GM12878 (cell line): ENCODE results near the gene ATXN7L3B. TPM values are rescaled to one million over a fixed set of nuclear protein-coding genes. Genes with fewer than 3 reads are reported as not detected.

Experiments used
- ASH2L ChIP-seq: fragments of 300-600, 200-600 bp; sonication (generic); IDR thresholded peaks from 2 replicates; pipeline ENCODE4 v1.6.1; 2017; ENCODE audit warnings: low read depth, mild to moderate bottlenecking, borderline replicate concordance
- BMI1 ChIP-seq: fragments of 450-650 bp; IDR thresholded peaks from 2 replicates; pipeline ENCODE4 v1.6.1; 2016; ENCODE audit warnings: mild to moderate bottlenecking, moderate library complexity, borderline replicate concordance
- CHD1 ChIP-seq: IDR thresholded peaks from 2 replicates; pipeline ENCODE4 v1.6.1; 2012; ENCODE audit warnings: low read depth, low read length, improper control_type of control experiment
- CHD2 ChIP-seq: IDR thresholded peaks from 2 replicates; pipeline ENCODE4 v1.6.1; 2011; ENCODE audit warnings: low read depth, low read length, improper control_type of control experiment, borderline replicate concordance
- ETV6 ChIP-seq, 2 experiments: fragments of 450-650 bp in 1 of 2; IDR thresholded peaks in 1 of 2; conservative IDR thresholded peaks in 1 of 2; 2 replicates each; pipeline ENCODE4 v1.6.1; 2014; ENCODE audit warnings: antibody characterized with exemption in 1 of 2, borderline replicate concordance in 1 of 2, low read depth in 1 of 2, mild to moderate bottlenecking in 1 of 2, moderate library complexity in 1 of 2
- FOXK2 ChIP-seq: fragments of 450-650 bp; IDR thresholded peaks from 2 replicates; pipeline ENCODE4 v1.6.1; 2017; ENCODE audit warnings: mild to moderate bottlenecking, moderate library complexity
- HDAC6 ChIP-seq: fragments of 200-600 bp; sonication (generic); IDR thresholded peaks from one replicate; pipeline ENCODE4 v1.8.0; 2017; ENCODE audit warnings: antibody characterized with exemption; ENCODE audit not compliant: unreplicated experiment
- MXI1 ChIP-seq: fragments of 150-350 bp; IDR thresholded peaks from 2 replicates; pipeline ENCODE4 v1.6.1; 2011; ENCODE audit warnings: low read depth, mild to moderate bottlenecking, inconsistent platforms, low read length, improper control_type of control experiment
- NFIC ChIP-seq: IDR thresholded peaks from 2 replicates; pipeline ENCODE4 v1.6.1; 2012; ENCODE audit warnings: low read depth, mild to moderate bottlenecking, inconsistent platforms, low read length, moderate library complexity
- RELA ChIP-seq: fragments of 450-650 bp; IDR thresholded peaks from 2 replicates; pipeline ENCODE4 v1.8.0; 2014; ENCODE audit warnings: borderline replicate concordance; ENCODE audit not compliant: partially characterized antibody
- SPI1 ChIP-seq: IDR thresholded peaks from 2 replicates; pipeline ENCODE4 v1.6.1; 2011; ENCODE audit warnings: low read depth, mild to moderate bottlenecking, low read length, moderate library complexity, borderline replicate concordance; ENCODE audit not compliant: insufficient read depth
- SREBF2 ChIP-seq: IDR thresholded peaks from 2 replicates; pipeline ENCODE4 v1.6.1; 2012; ENCODE audit warnings: mild to moderate bottlenecking, low read length
- STAT3 ChIP-seq: IDR thresholded peaks from 2 replicates; pipeline ENCODE4 v1.6.1; 2011; ENCODE audit warnings: low read depth, low read length, improper control_type of control experiment
- SUPT20H ChIP-seq: IDR thresholded peaks from 2 replicates; pipeline ENCODE4 v1.6.1; 2011; ENCODE audit warnings: low read depth, mild to moderate bottlenecking, low read length, moderate library complexity, borderline replicate concordance; ENCODE audit not compliant: control insufficient read depth
- ZBED1 ChIP-seq: IDR thresholded peaks from 2 replicates; pipeline ENCODE4 v1.6.1; 2016; ENCODE audit warnings: borderline replicate concordance
- ZNF217 ChIP-seq: fragments of 450-650 bp; IDR thresholded peaks from 2 replicates; pipeline ENCODE4 v1.6.1; 2017; ENCODE audit warnings: antibody characterized with exemption, mild to moderate bottlenecking
- ZNF622 ChIP-seq: fragments of 450-650 bp; IDR thresholded peaks from 2 replicates; pipeline ENCODE4 v1.6.1; 2017; ENCODE audit warnings: mild to moderate bottlenecking, inconsistent platforms
- ZZZ3 ChIP-seq: IDR thresholded peaks from 2 replicates; pipeline ENCODE4 v1.6.1; 2011; ENCODE audit warnings: low read depth; ENCODE audit not compliant: control insufficient read depth, insufficient read length
- polyA plus RNA-seq, 11 experiments: library from polyadenylated mRNA; depleted of rRNA in 4 of 11; unstranded in 6 of 11; stranded (reverse) in 5 of 11; fragments of >200 nt; fragmentation: Nextera tagmentation in 4 of 11; fragmentation: Illumina TruSeq in 1 of 11; extraction: Ambion mirVana in 4 of 11; extraction: Trizol in 1 of 11; gene quantifications; 1 replicate in 1 of 11; 2 replicates in 10 of 11; pipeline versions ENCODE4 v1.2.1 to v1.2.3, GENCODE V29; 2011 to 2016; ENCODE audit warnings: inconsistent platforms in 2 of 11, missing spikeins in 2 of 11, low read depth in 1 of 11
- total RNA-seq, 4 experiments: library from RNA; depleted of rRNA in 3 of 4; stranded (reverse); fragments of >200 nt in 3 of 4; fragmentation: Illumina TruSeq in 1 of 4; extraction: Trizol in 1 of 4; gene quantifications; 2 replicates each; pipeline versions ENCODE4 v1.2.1 to v1.2.3, GENCODE V29; 2013 to 2021
- TF ChIP-seq, protein P1 (sequence below): fragments of 450-650 bp; IDR thresholded peaks from 2 replicates; pipeline ENCODE4 v1.6.1; 2017; ENCODE audit warnings: mild to moderate bottlenecking
- TF ChIP-seq, protein P2 (sequence below): IDR thresholded peaks from 2 replicates; pipeline ENCODE4 v1.6.1; 2012; ENCODE audit warnings: low read depth, low read length, improper control_type of control experiment
- TF ChIP-seq, protein P3 (sequence below): IDR thresholded peaks from 2 replicates; pipeline ENCODE4 v1.6.1; 2012; ENCODE audit warnings: improper control_type of control experiment, low read depth, low read length; ENCODE audit not compliant: insufficient replicate concordance
- TF ChIP-seq, protein P4 (sequence below): IDR thresholded peaks from 2 replicates; pipeline ENCODE4 v1.6.1; 2012; ENCODE audit warnings: low read depth, low read length, improper control_type of control experiment

ATXN7L3B gene
- total and polyA plus RNA-seq, 10 of the 15 experiments (the other 5 are each of a cell fraction or from before 2014, with no cell fraction given) = 6.3 to 36.1 (median 21.7) TPM

DNA sequence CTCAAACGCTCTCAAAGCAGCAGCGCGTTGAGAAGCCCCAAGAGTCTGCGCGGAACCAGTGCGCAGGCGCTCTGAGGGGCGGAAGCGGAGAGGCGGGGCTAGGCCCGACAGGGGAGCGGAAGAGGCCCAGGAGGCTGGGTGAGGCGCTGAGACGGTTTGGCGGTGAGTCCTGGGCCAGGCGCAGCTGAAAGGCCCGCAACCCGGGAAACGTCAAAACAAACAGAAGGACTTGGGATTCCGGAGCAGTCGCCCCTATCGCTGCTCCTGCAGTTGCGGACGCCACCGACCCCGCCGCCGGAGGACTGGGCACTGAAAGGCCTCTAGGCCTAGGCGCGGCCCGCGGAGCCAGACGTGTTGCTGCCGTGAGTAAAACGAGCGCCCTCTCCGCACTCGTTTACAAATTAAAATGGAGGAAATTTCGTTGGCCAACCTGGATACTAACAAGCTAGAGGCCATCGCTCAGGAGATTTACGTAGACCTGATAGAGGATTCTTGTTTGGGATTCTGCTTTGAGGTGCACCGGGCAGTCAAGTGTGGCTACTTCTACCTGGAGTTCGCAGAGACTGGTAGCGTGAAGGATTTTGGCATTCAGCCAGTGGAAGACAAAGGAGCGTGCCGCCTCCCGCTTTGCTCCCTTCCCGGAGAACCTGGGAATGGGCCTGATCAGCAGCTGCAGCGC is at the start of gene ATXN7L3B (continued):
- TF ChIP-seq SUPT20H (no peak), BMI1 (no peak), ZZZ3 (no peak), CHD2 (no peak), RELA (no peak), FOXK2 (no peak), HDAC6 (no peak), ASH2L (no peak), ZNF217 (no peak), SREBF2 (no peak), CHD1 (no peak), ZBED1 (no peak), SPI1 (peak; percentile 32; the same call in 1 of the 2 replicates), MXI1 (peak; percentile 64; the same call in 1 of the 2 replicates), ETV6 (conservative IDR thresholded peaks at IDR 0.05 in 1 of 2, IDR thresholded peaks at IDR 0.05 in 1 of 2; ENCODE audit: borderline replicate concordance in 1 of 2, low read depth in 1 of 2) (no peak), NFIC (no peak), ZNF622 (no peak), STAT3 (no peak)
- TF ChIP-seq, protein P1, sequence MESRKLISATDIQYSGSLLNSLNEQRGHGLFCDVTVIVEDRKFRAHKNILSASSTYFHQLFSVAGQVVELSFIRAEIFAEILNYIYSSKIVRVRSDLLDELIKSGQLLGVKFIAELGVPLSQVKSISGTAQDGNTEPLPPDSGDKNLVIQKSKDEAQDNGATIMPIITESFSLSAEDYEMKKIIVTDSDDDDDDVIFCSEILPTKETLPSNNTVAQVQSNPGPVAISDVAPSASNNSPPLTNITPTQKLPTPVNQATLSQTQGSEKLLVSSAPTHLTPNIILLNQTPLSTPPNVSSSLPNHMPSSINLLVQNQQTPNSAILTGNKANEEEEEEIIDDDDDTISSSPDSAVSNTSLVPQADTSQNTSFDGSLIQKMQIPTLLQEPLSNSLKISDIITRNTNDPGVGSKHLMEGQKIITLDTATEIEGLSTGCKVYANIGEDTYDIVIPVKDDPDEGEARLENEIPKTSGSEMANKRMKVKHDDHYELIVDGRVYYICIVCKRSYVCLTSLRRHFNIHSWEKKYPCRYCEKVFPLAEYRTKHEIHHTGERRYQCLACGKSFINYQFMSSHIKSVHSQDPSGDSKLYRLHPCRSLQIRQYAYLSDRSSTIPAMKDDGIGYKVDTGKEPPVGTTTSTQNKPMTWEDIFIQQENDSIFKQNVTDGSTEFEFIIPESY = no peak
- TF ChIP-seq, protein P2, sequence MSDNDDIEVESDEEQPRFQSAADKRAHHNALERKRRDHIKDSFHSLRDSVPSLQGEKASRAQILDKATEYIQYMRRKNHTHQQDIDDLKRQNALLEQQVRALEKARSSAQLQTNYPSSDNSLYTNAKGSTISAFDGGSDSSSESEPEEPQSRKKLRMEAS = no peak; the same call in 1 of the 2 replicates
- TF ChIP-seq, protein P3, sequence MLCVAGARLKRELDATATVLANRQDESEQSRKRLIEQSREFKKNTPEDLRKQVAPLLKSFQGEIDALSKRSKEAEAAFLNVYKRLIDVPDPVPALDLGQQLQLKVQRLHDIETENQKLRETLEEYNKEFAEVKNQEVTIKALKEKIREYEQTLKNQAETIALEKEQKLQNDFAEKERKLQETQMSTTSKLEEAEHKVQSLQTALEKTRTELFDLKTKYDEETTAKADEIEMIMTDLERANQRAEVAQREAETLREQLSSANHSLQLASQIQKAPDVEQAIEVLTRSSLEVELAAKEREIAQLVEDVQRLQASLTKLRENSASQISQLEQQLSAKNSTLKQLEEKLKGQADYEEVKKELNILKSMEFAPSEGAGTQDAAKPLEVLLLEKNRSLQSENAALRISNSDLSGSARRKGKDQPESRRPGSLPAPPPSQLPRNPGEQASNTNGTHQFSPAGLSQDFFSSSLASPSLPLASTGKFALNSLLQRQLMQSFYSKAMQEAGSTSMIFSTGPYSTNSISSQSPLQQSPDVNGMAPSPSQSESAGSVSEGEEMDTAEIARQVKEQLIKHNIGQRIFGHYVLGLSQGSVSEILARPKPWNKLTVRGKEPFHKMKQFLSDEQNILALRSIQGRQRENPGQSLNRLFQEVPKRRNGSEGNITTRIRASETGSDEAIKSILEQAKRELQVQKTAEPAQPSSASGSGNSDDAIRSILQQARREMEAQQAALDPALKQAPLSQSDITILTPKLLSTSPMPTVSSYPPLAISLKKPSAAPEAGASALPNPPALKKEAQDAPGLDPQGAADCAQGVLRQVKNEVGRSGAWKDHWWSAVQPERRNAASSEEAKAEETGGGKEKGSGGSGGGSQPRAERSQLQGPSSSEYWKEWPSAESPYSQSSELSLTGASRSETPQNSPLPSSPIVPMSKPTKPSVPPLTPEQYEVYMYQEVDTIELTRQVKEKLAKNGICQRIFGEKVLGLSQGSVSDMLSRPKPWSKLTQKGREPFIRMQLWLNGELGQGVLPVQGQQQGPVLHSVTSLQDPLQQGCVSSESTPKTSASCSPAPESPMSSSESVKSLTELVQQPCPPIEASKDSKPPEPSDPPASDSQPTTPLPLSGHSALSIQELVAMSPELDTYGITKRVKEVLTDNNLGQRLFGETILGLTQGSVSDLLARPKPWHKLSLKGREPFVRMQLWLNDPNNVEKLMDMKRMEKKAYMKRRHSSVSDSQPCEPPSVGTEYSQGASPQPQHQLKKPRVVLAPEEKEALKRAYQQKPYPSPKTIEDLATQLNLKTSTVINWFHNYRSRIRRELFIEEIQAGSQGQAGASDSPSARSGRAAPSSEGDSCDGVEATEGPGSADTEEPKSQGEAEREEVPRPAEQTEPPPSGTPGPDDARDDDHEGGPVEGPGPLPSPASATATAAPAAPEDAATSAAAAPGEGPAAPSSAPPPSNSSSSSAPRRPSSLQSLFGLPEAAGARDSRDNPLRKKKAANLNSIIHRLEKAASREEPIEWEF = no peak
- TF ChIP-seq, protein P4, sequence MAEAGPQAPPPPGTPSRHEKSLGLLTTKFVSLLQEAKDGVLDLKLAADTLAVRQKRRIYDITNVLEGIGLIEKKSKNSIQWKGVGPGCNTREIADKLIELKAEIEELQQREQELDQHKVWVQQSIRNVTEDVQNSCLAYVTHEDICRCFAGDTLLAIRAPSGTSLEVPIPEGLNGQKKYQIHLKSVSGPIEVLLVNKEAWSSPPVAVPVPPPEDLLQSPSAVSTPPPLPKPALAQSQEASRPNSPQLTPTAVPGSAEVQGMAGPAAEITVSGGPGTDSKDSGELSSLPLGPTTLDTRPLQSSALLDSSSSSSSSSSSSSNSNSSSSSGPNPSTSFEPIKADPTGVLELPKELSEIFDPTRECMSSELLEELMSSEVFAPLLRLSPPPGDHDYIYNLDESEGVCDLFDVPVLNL = no peak
